Neuron (in vitro differentiated cells): ENCODE results near the gene C1QTNF5.
A peak's percentile ranks its signal among the peaks of the same experiment; 100 is the strongest.

Experiments used
- H2AFZ ChIP-seq: one replicate; pipeline ENCODE4 v1.6.1; 2013; ENCODE audit warnings: low read depth, mild to moderate bottlenecking, inconsistent platforms, low read length, moderate library complexity
- H3K27me3 ChIP-seq: one replicate; pipeline ENCODE4 v1.6.1; 2013; ENCODE audit warnings: low read length; ENCODE audit not compliant: insufficient read depth
- H3K36me3 ChIP-seq: one replicate; pipeline ENCODE4 v1.6.1; 2013; ENCODE audit warnings: low read length; ENCODE audit not compliant: insufficient read depth
- H3K4me1 ChIP-seq: one replicate; pipeline ENCODE4 v1.6.1; 2013; ENCODE audit warnings: low read length; ENCODE audit not compliant: insufficient read depth
- H3K4me3 ChIP-seq: 2 replicates; pipeline ENCODE4 v1.5.1; 2013; ENCODE audit warnings: mild to moderate bottlenecking, low read length, moderate library complexity
- H3K9me3 ChIP-seq: one replicate; pipeline ENCODE4 v1.6.1; 2013; ENCODE audit warnings: low read length

Gene C1QTNF5

GRCh38 chr11:119334174-119334930 lies 6.3 kb downstream of the C1QTNF5 start, which contains the start of gene RNF26:
Gene RNF26 (plus strand): TSS chr11:119334527. CDS start chr11:119335123, 596 bp downstream.
- Histone ChIP-seq H2AFZ (peak within 1 kb of the TSS; percentile 89), H3K36me3 (peaks cover 8% of the 10 kb centered on the region), H3K27me3 (peaks cover 3% of the 10 kb centered on the region), H3K9me3 (no peaks in the 10 kb centered on the region), H3K4me3 (peak within 1 kb of the TSS; percentile 87), H3K4me1 (peaks cover 32% of the 10 kb centered on the region)

GRCh38 chr11:119332111-119332765 lies 8.4 kb downstream of the C1QTNF5 start:
- peaks cover 8% of the 10 kb centered on the region for H3K36me3 ChIP-seq
- H3K4me3 ChIP-seq = no peak overlapping the region
- no peaks in the 10 kb centered on the region for H3K9me3 ChIP-seq
- peaks cover 23% of the 10 kb centered on the region for H3K4me1 ChIP-seq
- H3K27me3 ChIP-seq = peaks cover 3% of the 10 kb centered on the region
- peak overlapping the region; percentile 5 for H2AFZ ChIP-seq

- Histone ChIP-seq H3K4me1 (peaks cover 5% of the 10 kb centered on the region), H3K9me3 (no peaks in the 10 kb centered on the region), H3K4me3 (no peak overlapping the region), H2AFZ (no peak overlapping the region), H3K36me3 (no peaks in the 10 kb centered on the region), H3K27me3 (peaks cover 3% of the 10 kb centered on the region)
Measured at GRCh38 chr11:119330237-119330636, 10.4 kb downstream of the C1QTNF5 start.

- Histone ChIP-seq H3K27me3 (peaks cover 3% of the 10 kb centered on the region), H3K4me1 (no peaks in the 10 kb centered on the region), H3K36me3 (no peaks in the 10 kb centered on the region), H3K4me3 (no peak overlapping the region), H2AFZ (no peak overlapping the region), H3K9me3 (no peaks in the 10 kb centered on the region)
Measured at GRCh38 chr11:119329320-119329719, 11.4 kb downstream of the C1QTNF5 start.

GRCh38 chr11:119324189-119324588 lies 16.5 kb downstream of the C1QTNF5 start:
- no peaks in the 10 kb centered on the region for H3K27me3 ChIP-seq
- H3K4me1 ChIP-seq = peaks cover 12% of the 10 kb centered on the region
- no peak overlapping the region for H2AFZ ChIP-seq
- no peaks in the 10 kb centered on the region for H3K9me3 ChIP-seq
- no peak overlapping the region for H3K4me3 ChIP-seq
- no peaks in the 10 kb centered on the region for H3K36me3 ChIP-seq

DNA sequence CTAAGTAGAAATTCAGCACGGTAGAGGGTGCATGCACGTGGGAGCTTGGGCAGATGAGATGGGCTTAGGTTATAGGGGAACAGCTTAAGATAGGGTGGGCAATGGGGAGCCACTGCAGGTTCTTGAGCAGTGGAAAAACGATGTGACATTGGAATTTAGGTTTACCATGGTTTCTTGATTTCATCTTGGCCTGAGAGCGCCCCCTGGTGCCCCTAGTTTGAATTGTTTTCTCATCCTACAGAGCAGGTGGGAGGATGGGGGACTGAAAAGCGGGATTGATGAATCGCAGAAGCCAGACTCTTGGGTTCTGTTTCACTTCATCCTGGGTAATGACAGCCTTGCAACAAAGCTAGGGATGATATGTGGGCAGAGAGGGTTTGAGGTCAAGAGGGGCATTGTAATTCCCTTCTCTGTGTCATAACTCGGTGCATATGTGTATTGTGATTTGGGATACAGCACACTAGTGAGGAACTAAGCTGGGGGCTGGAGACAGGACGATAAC lies 17.1 kb downstream of the C1QTNF5 start:
- Histone ChIP-seq H3K9me3 (no peaks in the 10 kb centered on the region), H2AFZ (no peak overlapping the region), H3K4me3 (no peak overlapping the region), H3K27me3 (no peaks in the 10 kb centered on the region), H3K4me1 (peaks cover 12% of the 10 kb centered on the region), H3K36me3 (no peaks in the 10 kb centered on the region)

GRCh38 chr11:119322921-119323531 lies 17.7 kb downstream of the C1QTNF5 start:
- Histone ChIP-seq H3K27me3 (peaks cover 3% of the 10 kb centered on the region), H3K9me3 (no peaks in the 10 kb centered on the region), H3K4me1 (peaks cover 16% of the 10 kb centered on the region), H3K4me3 (no peak overlapping the region), H2AFZ (no peak overlapping the region), H3K36me3 (no peaks in the 10 kb centered on the region)

- no peaks in the 10 kb centered on the region for H3K36me3 ChIP-seq
- no peak overlapping the region for H2AFZ ChIP-seq
- no peaks in the 10 kb centered on the region for H3K9me3 ChIP-seq
- no peak overlapping the region for H3K4me3 ChIP-seq
- H3K4me1 ChIP-seq = peaks cover 21% of the 10 kb centered on the region
- H3K27me3 ChIP-seq = peaks cover 9% of the 10 kb centered on the region
Measured at GRCh38 chr11:119322360-119322739, 18.3 kb downstream of the C1QTNF5 start.

DNA sequence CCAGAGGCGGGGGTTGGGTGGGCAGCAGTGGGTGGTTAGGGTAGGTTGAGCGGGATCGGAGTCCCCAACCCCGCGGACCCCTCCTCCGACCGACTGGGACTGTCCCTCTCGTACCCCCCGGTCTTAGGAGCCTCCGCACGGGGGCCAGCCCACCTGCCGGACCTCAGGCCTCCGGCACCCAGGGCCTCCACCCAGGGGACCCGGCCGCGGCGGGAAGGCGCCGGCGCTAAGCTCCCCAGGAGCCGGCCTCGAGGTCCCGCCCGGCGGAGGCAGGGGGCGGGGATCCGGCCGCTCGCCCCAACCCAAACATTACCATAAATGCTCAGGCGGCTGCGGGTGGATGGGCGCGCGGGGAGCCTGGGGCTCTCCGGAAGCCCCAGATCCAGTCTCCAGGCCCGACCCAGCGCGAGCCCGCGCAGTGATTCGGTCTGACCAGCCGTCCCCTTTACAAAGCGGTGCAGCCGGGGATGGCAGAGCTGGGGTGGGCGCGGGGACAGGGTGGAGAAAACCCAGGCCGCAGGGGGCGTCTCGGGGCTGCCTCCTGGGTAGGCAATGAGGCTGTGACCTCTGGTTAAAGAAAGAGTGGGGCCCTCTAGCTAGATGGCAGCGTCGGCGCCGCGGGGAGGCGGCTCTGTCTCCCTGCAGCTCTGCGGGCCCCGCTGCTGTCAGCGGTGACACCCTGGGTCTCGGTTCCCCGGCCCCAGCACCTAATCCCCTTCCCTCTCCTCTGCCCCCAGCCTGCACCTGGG lies 19.7 kb downstream of the C1QTNF5 start:
- Histone ChIP-seq H2AFZ (no peak overlapping the region), H3K27me3 (peaks cover 13% of the 10 kb centered on the region), H3K9me3 (no peaks in the 10 kb centered on the region), H3K4me1 (peaks cover 28% of the 10 kb centered on the region), H3K4me3 (no peak overlapping the region), H3K36me3 (no peaks in the 10 kb centered on the region)

GRCh38 chr11:119320240-119320775 lies 20.4 kb downstream of the C1QTNF5 start:
- Histone ChIP-seq H3K4me1 (peaks cover 34% of the 10 kb centered on the region), H3K27me3 (peaks cover 20% of the 10 kb centered on the region), H3K4me3 (no peak overlapping the region), H3K36me3 (no peaks in the 10 kb centered on the region), H3K9me3 (no peaks in the 10 kb centered on the region), H2AFZ (no peak overlapping the region)

GRCh38 chr11:119319700-119320239 lies 20.9 kb downstream of the C1QTNF5 start:
- H3K36me3 ChIP-seq = no peaks in the 10 kb centered on the region
- H2AFZ ChIP-seq = no peak overlapping the region
- peaks cover 24% of the 10 kb centered on the region for H3K27me3 ChIP-seq
- H3K4me3 ChIP-seq = no peak overlapping the region
- H3K4me1 ChIP-seq = peaks cover 36% of the 10 kb centered on the region
- H3K9me3 ChIP-seq = no peaks in the 10 kb centered on the region

- H3K27me3 ChIP-seq = peaks cover 26% of the 10 kb centered on the region
- H3K4me1 ChIP-seq = peaks cover 36% of the 10 kb centered on the region
- H2AFZ ChIP-seq = no peak overlapping the region
- H3K9me3 ChIP-seq = no peaks in the 10 kb centered on the region
- H3K4me3 ChIP-seq = no peak overlapping the region
- H3K36me3 ChIP-seq = no peaks in the 10 kb centered on the region
Measured at GRCh38 chr11:119319136-119319699, 21.5 kb downstream of the C1QTNF5 start.
